ENCODE results near the gene SMC1B. TPM values are rescaled to one million over a fixed set of nuclear protein-coding genes. Genes with fewer than 3 reads are reported as not detected.
A peak's percentile ranks its signal among the peaks of the same experiment; 100 is the strongest.

The SMC1B gene, protein sequence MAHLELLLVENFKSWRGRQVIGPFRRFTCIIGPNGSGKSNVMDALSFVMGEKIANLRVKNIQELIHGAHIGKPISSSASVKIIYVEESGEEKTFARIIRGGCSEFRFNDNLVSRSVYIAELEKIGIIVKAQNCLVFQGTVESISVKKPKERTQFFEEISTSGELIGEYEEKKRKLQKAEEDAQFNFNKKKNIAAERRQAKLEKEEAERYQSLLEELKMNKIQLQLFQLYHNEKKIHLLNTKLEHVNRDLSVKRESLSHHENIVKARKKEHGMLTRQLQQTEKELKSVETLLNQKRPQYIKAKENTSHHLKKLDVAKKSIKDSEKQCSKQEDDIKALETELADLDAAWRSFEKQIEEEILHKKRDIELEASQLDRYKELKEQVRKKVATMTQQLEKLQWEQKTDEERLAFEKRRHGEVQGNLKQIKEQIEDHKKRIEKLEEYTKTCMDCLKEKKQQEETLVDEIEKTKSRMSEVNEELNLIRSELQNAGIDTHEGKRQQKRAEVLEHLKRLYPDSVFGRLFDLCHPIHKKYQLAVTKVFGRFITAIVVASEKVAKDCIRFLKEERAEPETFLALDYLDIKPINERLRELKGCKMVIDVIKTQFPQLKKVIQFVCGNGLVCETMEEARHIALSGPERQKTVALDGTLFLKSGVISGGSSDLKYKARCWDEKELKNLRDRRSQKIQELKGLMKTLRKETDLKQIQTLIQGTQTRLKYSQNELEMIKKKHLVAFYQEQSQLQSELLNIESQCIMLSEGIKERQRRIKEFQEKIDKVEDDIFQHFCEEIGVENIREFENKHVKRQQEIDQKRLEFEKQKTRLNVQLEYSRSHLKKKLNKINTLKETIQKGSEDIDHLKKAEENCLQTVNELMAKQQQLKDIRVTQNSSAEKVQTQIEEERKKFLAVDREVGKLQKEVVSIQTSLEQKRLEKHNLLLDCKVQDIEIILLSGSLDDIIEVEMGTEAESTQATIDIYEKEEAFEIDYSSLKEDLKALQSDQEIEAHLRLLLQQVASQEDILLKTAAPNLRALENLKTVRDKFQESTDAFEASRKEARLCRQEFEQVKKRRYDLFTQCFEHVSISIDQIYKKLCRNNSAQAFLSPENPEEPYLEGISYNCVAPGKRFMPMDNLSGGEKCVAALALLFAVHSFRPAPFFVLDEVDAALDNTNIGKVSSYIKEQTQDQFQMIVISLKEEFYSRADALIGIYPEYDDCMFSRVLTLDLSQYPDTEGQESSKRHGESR
- 1 to 10 TPM; 1.1 TPM for total RNA-seq

GRCh38 chr22:45413368-45414211 is at the start of gene SMC1B, which contains the start of gene RIBC2:
Gene SMC1B, minus strand, starts transcription at chr22:45413599. Its CDS starts 32 bp downstream, at chr22:45413567.
Gene RIBC2, plus strand, starts transcription at chr22:45413693. Its CDS starts 194 bp downstream, at chr22:45413887.
- H3K9me3 Mint-ChIP-seq, result peaks cover 1% of the 10 kb centered on the region
- intact Hi-C loops (cut with micrococcal nuclease), result no loop called here
- ChIA-PET CTCF (interaction anchor here (0.7 kb wide), 1 partner anchor 23 kb away, joined by 3 read pairs; no protein-coding TSS in a partner anchor), POLR2A (interaction anchor here (0.9 to 1.0 kb wide), 2 partner anchors 102 to 165 kb away, joined by 3 to 4 read pairs; no protein-coding TSS in a partner anchor)
- peaks cover 10% of the 10 kb centered on the region for H3K4me1 Mint-ChIP-seq (ENCODE audit: low read depth)
- H3K4me3 Mint-ChIP-seq, result peak within 1 kb of the TSS; percentile 76
- peak within 1 kb of the TSS; percentile 16 for H3K27ac Mint-ChIP-seq
- peaks cover 2% of the 10 kb centered on the region for H3K36me3 Mint-ChIP-seq
- peaks cover 3% of the 10 kb centered on the region for H3K27me3 Mint-ChIP-seq
- peak; percentile 92 for DNase-seq

- no peak for DNase-seq
- POLR2A ChIA-PET, result no interaction called here
- peaks cover 2% of the 10 kb centered on the region for H3K9me3 Mint-ChIP-seq
- CTCF ChIA-PET, result interaction anchor here (0.8 kb wide), 1 partner anchor 241 kb away, joined by 3 read pairs; no protein-coding TSS in a partner anchor
- no peak overlapping the region for H3K27ac Mint-ChIP-seq
- no peaks in the 10 kb centered on the region for H3K4me1 Mint-ChIP-seq (ENCODE audit: low read depth)
- H3K36me3 Mint-ChIP-seq, result no peaks in the 10 kb centered on the region
- intact Hi-C loops (cut with micrococcal nuclease), result no loop called here
- peaks cover 4% of the 10 kb centered on the region for H3K27me3 Mint-ChIP-seq
- no peak overlapping the region for H3K4me3 Mint-ChIP-seq
Observed at GRCh38 chr22:45462034-45462655, 48.7 kb upstream of the SMC1B start.

DNA sequence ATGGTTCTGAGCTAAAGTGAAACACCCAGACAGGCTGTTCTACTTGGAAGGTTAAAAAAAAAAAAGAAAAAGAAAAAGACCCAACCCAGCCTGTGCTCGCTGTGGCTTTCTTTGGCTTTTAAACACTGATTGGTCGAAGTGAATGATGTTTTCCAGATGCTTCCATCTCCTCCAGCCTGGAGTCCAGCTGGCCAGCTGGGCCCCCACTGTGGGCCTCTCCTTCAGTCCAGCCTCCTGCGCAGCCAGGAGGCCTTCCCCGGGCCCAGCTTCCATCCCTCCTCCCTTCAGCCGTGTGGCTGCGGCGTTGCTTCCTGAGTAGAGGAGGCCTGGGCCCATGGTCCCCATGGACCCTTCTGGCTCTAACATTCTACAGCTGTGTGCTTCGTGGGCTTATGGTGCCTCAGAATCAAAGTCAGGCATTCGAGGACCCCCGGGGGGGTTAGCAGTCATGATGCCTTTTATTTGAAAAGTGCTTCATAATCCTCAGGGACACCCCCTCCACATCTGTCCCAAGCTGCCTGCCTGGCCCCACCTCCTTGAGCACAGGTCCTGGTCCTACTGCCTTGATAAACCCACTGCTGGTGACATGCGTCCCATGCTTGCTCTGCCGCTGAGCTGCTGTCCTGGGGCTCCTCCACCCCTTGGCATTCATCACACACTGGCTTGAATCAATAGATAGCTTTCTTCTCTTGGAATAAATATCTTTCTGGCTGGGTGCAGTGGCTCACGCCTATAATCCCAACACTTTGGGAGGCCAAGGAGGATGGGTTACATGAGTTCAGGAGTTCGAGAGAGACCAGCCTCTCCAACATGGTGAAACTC is 47.1 kb upstream of the SMC1B start:
- Mint-ChIP-seq H3K27ac (no peak overlapping the region), H3K9me3 (no peaks in the 10 kb centered on the region), H3K4me1 (ENCODE audit: low read depth) (no peaks in the 10 kb centered on the region), H3K27me3 (peaks cover 6% of the 10 kb centered on the region), H3K4me3 (no peak overlapping the region), H3K36me3 (no peaks in the 10 kb centered on the region)
- ChIA-PET CTCF (no interaction called here), POLR2A (no interaction called here)
- DNase-seq, result no peak
- intact Hi-C loops (cut with micrococcal nuclease), result no loop called here

DNA sequence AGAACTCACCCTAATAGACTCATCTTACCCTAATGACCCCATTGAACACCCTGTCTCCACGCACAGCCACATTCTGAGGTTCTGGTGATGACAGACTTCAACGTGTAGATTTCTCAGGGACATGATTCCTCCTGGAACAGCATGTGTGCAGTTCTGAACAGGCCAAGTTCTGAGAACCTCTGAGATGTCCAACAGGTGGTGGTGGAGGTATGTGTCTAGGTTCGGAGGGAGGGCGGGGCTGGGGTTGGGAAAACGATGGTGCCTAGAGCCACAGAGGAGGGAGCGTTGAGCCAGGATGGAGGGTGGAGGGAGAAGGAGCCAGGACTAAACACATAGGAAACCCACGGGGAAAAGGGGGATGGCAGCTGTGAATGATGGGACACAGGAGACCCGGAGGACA is 45.8 kb upstream of the SMC1B start:
- H3K36me3 Mint-ChIP-seq, result no peaks in the 10 kb centered on the region
- H3K4me3 Mint-ChIP-seq, result no peak overlapping the region
- ChIA-PET CTCF (no interaction called here), POLR2A (no interaction called here)
- H3K9me3 Mint-ChIP-seq, result no peaks in the 10 kb centered on the region
- H3K27me3 Mint-ChIP-seq, result peaks cover 4% of the 10 kb centered on the region
- no peak for DNase-seq
- no peak overlapping the region for H3K27ac Mint-ChIP-seq
- H3K4me1 Mint-ChIP-seq (ENCODE audit: low read depth), result no peaks in the 10 kb centered on the region
- intact Hi-C loops (cut with micrococcal nuclease), result no loop called here

GRCh38 chr22:45458532-45458931 is 45.1 kb upstream of the SMC1B start:
- Mint-ChIP-seq H3K4me1 (ENCODE audit: low read depth) (no peaks in the 10 kb centered on the region), H3K27ac (no peak overlapping the region), H3K4me3 (no peak overlapping the region), H3K36me3 (no peaks in the 10 kb centered on the region), H3K9me3 (no peaks in the 10 kb centered on the region), H3K27me3 (peaks cover 2% of the 10 kb centered on the region)
- no peak for DNase-seq
- ChIA-PET POLR2A (no interaction called here), CTCF (no interaction called here)
- intact Hi-C loops (cut with micrococcal nuclease), result no loop called here

- DNase-seq, result no peak
- Mint-ChIP-seq H3K27me3 (peaks cover 2% of the 10 kb centered on the region), H3K9me3 (no peaks in the 10 kb centered on the region), H3K36me3 (no peaks in the 10 kb centered on the region), H3K4me1 (ENCODE audit: low read depth) (no peaks in the 10 kb centered on the region), H3K4me3 (no peak overlapping the region), H3K27ac (no peak overlapping the region)
- CTCF ChIA-PET, result interaction anchor here (0.6 kb wide), 1 partner anchor 619 kb away, joined by 4 read pairs; no protein-coding TSS in a partner anchor
- intact Hi-C loops (cut with micrococcal nuclease), result no loop called here
- POLR2A ChIA-PET, result no interaction called here
Observed at GRCh38 chr22:45456811-45457210, 43.4 kb upstream of the SMC1B start.

DNA sequence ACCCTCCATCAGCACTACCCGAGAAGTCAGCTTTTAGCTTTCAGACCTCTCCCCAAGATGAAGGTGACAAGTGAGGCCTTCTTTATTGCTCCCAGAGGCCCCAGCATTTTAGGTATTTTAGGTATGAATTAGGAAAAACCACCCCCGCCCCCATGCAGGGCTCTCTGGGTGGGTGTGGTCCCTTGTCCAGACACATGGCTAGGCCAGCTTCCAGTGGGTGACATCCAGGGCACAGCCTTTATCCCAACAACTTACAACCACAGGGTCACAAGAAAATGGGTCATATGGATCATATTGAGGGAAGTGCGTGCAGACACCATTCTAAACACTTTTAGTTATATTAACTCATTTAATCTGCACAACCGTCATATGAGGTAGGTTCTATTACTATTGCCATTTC is 42.2 kb upstream of the SMC1B start:
- Mint-ChIP-seq H3K4me1 (ENCODE audit: low read depth) (no peaks in the 10 kb centered on the region), H3K9me3 (no peaks in the 10 kb centered on the region), H3K36me3 (no peaks in the 10 kb centered on the region), H3K27ac (no peak overlapping the region), H3K4me3 (no peak overlapping the region), H3K27me3 (peaks cover 2% of the 10 kb centered on the region)
- intact Hi-C loops (cut with micrococcal nuclease), result no loop called here
- DNase-seq, result no peak
- ChIA-PET POLR2A (no interaction called here), CTCF (interaction anchor here (1.2 kb wide), 1 partner anchor 14 kb away, joined by 4 read pairs; no protein-coding TSS in a partner anchor)

GRCh38 chr22:45455212-45455611 is 41.8 kb upstream of the SMC1B start:
- no peaks in the 10 kb centered on the region for H3K36me3 Mint-ChIP-seq
- intact Hi-C loops (cut with micrococcal nuclease), result no loop called here

DNA sequence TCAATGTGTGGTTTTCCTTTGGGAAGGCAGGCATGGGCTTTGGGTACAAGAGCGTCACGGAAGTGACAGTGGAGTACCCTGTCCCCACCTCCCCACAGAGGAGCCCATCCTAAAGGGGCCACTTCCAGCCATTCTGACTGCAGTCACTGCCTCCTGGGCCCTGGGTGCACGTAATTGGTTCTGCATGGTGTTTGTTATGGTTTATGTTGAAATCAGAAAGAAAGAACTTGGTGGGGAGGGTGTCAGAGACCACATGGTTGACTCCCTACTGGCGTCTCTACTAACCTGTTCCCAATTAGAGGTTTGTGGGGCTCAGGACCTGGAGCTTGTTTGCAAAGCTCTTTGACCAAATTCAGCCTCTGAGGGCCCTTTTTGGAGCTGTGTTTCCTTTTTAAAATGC is 40.9 kb upstream of the SMC1B start:
- POLR2A ChIA-PET, result no interaction called here

More at GRCh38 chr22:45455212-45455611, 41.8 kb upstream of the SMC1B start:
- CTCF ChIA-PET, result interaction anchor here (1.2 kb wide), 1 partner anchor 14 kb away, joined by 4 read pairs; no protein-coding TSS in a partner anchor
- Mint-ChIP-seq H3K4me1 (ENCODE audit: low read depth) (no peaks in the 10 kb centered on the region), H3K27me3 (peaks cover 2% of the 10 kb centered on the region), H3K9me3 (no peaks in the 10 kb centered on the region), H3K27ac (no peak overlapping the region), H3K4me3 (no peak overlapping the region)
- POLR2A ChIA-PET, result no interaction called here
- DNase-seq, result no peak

DNA sequence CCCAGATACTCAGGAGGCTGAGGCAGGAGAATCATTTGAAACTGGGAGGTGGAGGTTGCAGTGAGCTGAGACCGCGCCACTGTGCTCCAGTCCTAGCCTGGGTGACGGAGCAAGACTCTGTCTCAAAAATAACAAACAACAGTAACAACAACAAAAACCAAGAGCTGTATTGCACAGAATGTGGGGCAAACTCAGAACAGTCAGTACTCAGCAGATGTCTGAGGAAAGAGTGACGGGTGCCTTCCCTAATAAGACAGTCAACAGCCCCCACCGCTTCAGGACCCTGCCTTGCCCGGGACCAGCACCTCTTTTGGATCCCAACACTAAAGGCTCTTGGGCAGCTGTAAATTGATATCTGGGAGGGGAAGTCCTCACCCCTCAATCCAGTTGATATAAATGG is 40.4 kb upstream of the SMC1B start:
- intact Hi-C loops (cut with micrococcal nuclease), result no loop called here
- Mint-ChIP-seq H3K27ac (no peak overlapping the region), H3K36me3 (no peaks in the 10 kb centered on the region), H3K4me3 (no peak overlapping the region), H3K9me3 (no peaks in the 10 kb centered on the region), H3K27me3 (peaks cover 2% of the 10 kb centered on the region), H3K4me1 (ENCODE audit: low read depth) (no peaks in the 10 kb centered on the region)
- DNase-seq, result no peak
- ChIA-PET POLR2A (no interaction called here), CTCF (no interaction called here)

More for the DNA sequence above, 40.9 kb upstream of the SMC1B start:
- CTCF ChIA-PET, result no interaction called here
- Mint-ChIP-seq H3K4me1 (ENCODE audit: low read depth) (no peaks in the 10 kb centered on the region), H3K27ac (no peak overlapping the region), H3K36me3 (no peaks in the 10 kb centered on the region), H3K4me3 (no peak overlapping the region), H3K27me3 (peaks cover 2% of the 10 kb centered on the region), H3K9me3 (no peaks in the 10 kb centered on the region)
- intact Hi-C loops (cut with micrococcal nuclease), result no loop called here
- no peak for DNase-seq

Measured in activated CD4-positive, alpha-beta memory T cell treated with anti-CD3 and anti-CD28 coated beads for 36 hours (primary cell).